ENCODE results near the gene BBS1.

DNA sequence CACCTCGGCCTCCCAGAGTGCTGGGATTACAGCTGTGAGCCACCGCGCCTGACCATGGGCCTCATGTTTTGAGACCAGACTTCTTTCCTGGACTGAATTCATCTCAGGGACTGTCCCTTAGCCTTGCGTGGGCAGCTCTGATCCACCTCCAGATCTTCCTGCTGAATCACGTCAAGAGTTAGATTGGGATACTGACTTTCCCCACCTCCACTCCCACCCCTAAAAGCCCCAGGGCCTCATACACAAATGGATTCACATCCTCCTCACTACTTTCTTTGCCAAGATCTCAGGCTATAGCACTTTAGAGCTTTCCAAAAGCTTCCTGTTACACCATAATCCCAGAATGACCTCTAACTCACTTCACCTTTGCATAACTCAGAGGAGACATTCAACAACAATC is 70.4 kb downstream of the BBS1 start:
- TF ChIP-seq, protein P1, sequence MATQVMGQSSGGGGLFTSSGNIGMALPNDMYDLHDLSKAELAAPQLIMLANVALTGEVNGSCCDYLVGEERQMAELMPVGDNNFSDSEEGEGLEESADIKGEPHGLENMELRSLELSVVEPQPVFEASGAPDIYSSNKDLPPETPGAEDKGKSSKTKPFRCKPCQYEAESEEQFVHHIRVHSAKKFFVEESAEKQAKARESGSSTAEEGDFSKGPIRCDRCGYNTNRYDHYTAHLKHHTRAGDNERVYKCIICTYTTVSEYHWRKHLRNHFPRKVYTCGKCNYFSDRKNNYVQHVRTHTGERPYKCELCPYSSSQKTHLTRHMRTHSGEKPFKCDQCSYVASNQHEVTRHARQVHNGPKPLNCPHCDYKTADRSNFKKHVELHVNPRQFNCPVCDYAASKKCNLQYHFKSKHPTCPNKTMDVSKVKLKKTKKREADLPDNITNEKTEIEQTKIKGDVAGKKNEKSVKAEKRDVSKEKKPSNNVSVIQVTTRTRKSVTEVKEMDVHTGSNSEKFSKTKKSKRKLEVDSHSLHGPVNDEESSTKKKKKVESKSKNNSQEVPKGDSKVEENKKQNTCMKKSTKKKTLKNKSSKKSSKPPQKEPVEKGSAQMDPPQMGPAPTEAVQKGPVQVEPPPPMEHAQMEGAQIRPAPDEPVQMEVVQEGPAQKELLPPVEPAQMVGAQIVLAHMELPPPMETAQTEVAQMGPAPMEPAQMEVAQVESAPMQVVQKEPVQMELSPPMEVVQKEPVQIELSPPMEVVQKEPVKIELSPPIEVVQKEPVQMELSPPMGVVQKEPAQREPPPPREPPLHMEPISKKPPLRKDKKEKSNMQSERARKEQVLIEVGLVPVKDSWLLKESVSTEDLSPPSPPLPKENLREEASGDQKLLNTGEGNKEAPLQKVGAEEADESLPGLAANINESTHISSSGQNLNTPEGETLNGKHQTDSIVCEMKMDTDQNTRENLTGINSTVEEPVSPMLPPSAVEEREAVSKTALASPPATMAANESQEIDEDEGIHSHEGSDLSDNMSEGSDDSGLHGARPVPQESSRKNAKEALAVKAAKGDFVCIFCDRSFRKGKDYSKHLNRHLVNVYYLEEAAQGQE (IDR thresholded peaks at IDR 0.05; ENCODE audit: insufficient read depth in 1 of 2, low read depth in 2 of 2, low read length in 2 of 2), result no peak
- no peak for TF ChIP-seq POLR2AphosphoS5 (IDR thresholded peaks at IDR 0.05; ENCODE audit: low read depth, low read length)
- no peak for TF ChIP-seq SIN3A (IDR thresholded peaks at IDR 0.05; ENCODE audit: borderline replicate concordance, insufficient read depth, low read length)
- TF ChIP-seq TAF1 (IDR thresholded peaks at IDR 0.05; ENCODE audit: borderline replicate concordance, insufficient read depth, low read length), result no peak
